Measurements from ENCODE around the gene SMAD7.

The SMAD7 gene

DNA sequence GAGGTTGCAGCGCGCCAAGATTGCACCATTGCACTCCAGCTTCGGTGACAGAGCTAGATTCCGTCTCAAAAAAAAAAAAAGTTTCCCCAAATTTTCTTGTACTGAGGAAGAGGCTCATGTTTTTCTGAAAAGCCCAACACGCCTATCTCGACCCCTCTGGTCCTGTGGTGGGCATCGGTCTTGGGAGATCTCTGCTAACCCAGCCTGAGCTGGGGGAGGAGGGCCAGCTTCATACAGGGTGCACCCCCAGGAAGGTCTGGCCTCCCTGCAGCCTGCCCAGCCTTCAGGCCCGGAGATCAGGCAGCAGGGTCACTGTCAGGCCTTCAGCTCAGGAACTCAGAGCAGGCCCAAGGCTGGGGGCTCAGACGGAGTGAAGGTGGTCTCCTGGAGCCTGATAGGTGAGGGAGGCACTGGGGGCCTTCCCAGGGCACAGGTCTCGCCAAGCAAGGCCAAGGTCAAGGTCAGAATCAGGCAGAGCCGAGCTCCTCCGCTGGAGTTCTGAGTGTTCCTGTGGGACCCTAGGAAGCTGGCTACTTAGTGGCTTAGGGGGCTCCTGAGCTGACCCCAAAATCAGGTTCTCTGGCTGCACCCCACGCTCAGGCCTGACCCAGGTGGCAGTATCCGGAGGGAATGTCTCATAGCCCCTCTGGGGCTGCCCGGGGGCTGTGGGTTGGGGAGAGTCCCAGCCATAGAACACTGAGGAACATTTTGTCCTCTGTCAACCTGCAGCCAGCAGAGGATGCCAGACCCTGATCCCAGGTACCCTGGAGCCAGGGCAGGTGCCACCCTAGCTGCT, 37.9 kb upstream of the SMAD7 start:
- peaks cover 2% of the 10 kb centered on the region for H3K9me3 ChIP-seq (ENCODE audit: insufficient read depth, low read depth, low read length)
- H2AFZ ChIP-seq (ENCODE audit: insufficient read depth, low read length, poor library complexity), result no peak overlapping the region
- no peak overlapping the region for H3K4ac ChIP-seq (ENCODE audit: low read depth, low read length)
- peak overlapping the region; percentile 36 for H3K14ac ChIP-seq (ENCODE audit: low read length)
- H3K23ac ChIP-seq (ENCODE audit: low read length), result no peak overlapping the region
- peak overlapping the region; percentile 60 for H3K18ac ChIP-seq (ENCODE audit: low read length)
- no peak overlapping the region for H3K4me3 ChIP-seq (ENCODE audit: low read depth, low read length)
- H3K36me3 ChIP-seq (ENCODE audit: control insufficient read depth in 1 of 2, insufficient read depth in 2 of 2, low read length in 2 of 2), result no peaks in the 10 kb centered on the region
- WGBS (ENCODE audit: extremely low coverage, insufficient coverage, insufficient read length), result no CpG with 5 or more reads among the region's 15 CpGs
- H3K9ac ChIP-seq (ENCODE audit: low read length), result no peak overlapping the region
- no peak overlapping the region for H3K27ac ChIP-seq (ENCODE audit: low read depth, low read length)
- H2BK120ac ChIP-seq (ENCODE audit: insufficient read depth, low read length, poor library complexity), result peak overlapping the region; percentile 88
- H3K4me1 ChIP-seq (ENCODE audit: control insufficient read depth in 1 of 2, insufficient read depth in 2 of 2, low read length in 2 of 2), result peaks cover 39 to 44% of the 10 kb centered on the region in 2 experiments
- H4K8ac ChIP-seq (ENCODE audit: low read depth, low read length), result peak overlapping the region; percentile 25
- no peaks in the 10 kb centered on the region for H3K27me3 ChIP-seq (ENCODE audit: insufficient read depth, low read length)
- peak overlapping the region; percentile 84 for H2BK12ac ChIP-seq (ENCODE audit: low read length)
- H4K91ac ChIP-seq (ENCODE audit: low read depth, low read length), result peak overlapping the region; percentile 97
- H3K79me2 ChIP-seq (ENCODE audit: control insufficient read depth, insufficient read depth, low read length, poor library complexity), result peaks cover 14% of the 10 kb centered on the region
- H3K79me1 ChIP-seq (ENCODE audit: low read length), result peaks cover 60% of the 10 kb centered on the region
- DNase-seq, result no peak
- no peak overlapping the region for H2BK5ac ChIP-seq (ENCODE audit: low read depth, low read length, poor library complexity)
- H2AK5ac ChIP-seq (ENCODE audit: low read length), result peak overlapping the region; percentile 82
- no peak overlapping the region for H4K12ac ChIP-seq (ENCODE audit: low read depth, low read length)
- H3K4me2 ChIP-seq (ENCODE audit: low read length), result no peak overlapping the region

DNA sequence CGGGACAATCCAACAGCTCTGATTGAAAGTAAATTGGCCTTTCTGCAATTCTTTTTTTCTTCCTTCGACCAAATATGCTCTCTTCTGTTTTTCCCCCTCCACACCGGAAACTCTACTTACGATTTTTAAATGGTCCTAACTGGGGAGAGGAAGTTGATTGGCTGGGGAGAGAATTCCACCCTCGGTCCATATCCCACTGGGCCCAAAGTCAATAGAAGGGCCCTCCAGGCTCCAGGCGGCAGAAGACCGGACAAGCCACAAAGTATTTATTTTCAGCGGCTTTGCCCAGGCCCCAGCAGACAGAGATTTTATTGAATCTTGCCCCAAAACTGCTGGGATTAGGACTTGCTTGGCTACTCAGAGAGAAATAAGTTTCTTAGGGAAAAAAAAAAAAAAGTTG, 37.1 kb upstream of the SMAD7 start:
- DNase-seq, result no peak
- H4K12ac ChIP-seq (ENCODE audit: low read depth, low read length), result no peak overlapping the region
- H3K4me3 ChIP-seq (ENCODE audit: low read depth, low read length), result no peak overlapping the region
- H3K79me2 ChIP-seq (ENCODE audit: control insufficient read depth, insufficient read depth, low read length, poor library complexity), result peaks cover 15% of the 10 kb centered on the region
- H3K14ac ChIP-seq (ENCODE audit: low read length), result no peak overlapping the region
- H3K36me3 ChIP-seq (ENCODE audit: control insufficient read depth in 1 of 2, insufficient read depth in 2 of 2, low read length in 2 of 2), result no peaks in the 10 kb centered on the region
- no peak overlapping the region for H4K91ac ChIP-seq (ENCODE audit: low read depth, low read length)
- no peak overlapping the region for H3K9ac ChIP-seq (ENCODE audit: low read length)
- H3K4ac ChIP-seq (ENCODE audit: low read depth, low read length), result no peak overlapping the region
- no peak overlapping the region for H3K18ac ChIP-seq (ENCODE audit: low read length)
- peaks cover 55% of the 10 kb centered on the region for H3K79me1 ChIP-seq (ENCODE audit: low read length)
- H2BK12ac ChIP-seq (ENCODE audit: low read length), result no peak overlapping the region
- H3K23ac ChIP-seq (ENCODE audit: low read length), result no peak overlapping the region
- no peak overlapping the region for H2BK120ac ChIP-seq (ENCODE audit: insufficient read depth, low read length, poor library complexity)
- H2AFZ ChIP-seq (ENCODE audit: insufficient read depth, low read length, poor library complexity), result no peak overlapping the region
- H3K4me1 ChIP-seq (ENCODE audit: control insufficient read depth in 1 of 2, insufficient read depth in 2 of 2, low read length in 2 of 2), result peaks cover 36 to 42% of the 10 kb centered on the region in 2 experiments
- no peak overlapping the region for H2BK5ac ChIP-seq (ENCODE audit: low read depth, low read length, poor library complexity)
- peaks cover 2% of the 10 kb centered on the region for H3K9me3 ChIP-seq (ENCODE audit: insufficient read depth, low read depth, low read length)
- H4K8ac ChIP-seq (ENCODE audit: low read depth, low read length), result no peak overlapping the region
- H3K27me3 ChIP-seq (ENCODE audit: insufficient read depth, low read length), result no peaks in the 10 kb centered on the region
- no peak overlapping the region for H3K27ac ChIP-seq (ENCODE audit: low read depth, low read length)
- no peak overlapping the region for H2AK5ac ChIP-seq (ENCODE audit: low read length)
- H3K4me2 ChIP-seq (ENCODE audit: low read length), result no peak overlapping the region
- WGBS (ENCODE audit: extremely low coverage, insufficient coverage, insufficient read length), result no CpG with 5 or more reads among the region's 8 CpGs

GRCh38 chr18:48986851-48987761, 36.3 kb upstream of the SMAD7 start:
- Histone ChIP-seq H3K4me1 (ENCODE audit: control insufficient read depth in 1 of 2, insufficient read depth in 2 of 2, low read length in 2 of 2) (peaks cover 33 to 40% of the 10 kb centered on the region in 2 experiments), H3K4ac (ENCODE audit: low read depth, low read length) (no peak overlapping the region), H3K27ac (ENCODE audit: low read depth, low read length) (no peak overlapping the region), H4K12ac (ENCODE audit: low read depth, low read length) (no peak overlapping the region), H3K18ac (ENCODE audit: low read length) (peak overlapping the region; percentile 46), H4K8ac (ENCODE audit: low read depth, low read length) (no peak overlapping the region), H3K23ac (ENCODE audit: low read length) (no peak overlapping the region), H3K9me3 (ENCODE audit: insufficient read depth, low read depth, low read length) (peaks cover 2% of the 10 kb centered on the region), H3K36me3 (ENCODE audit: control insufficient read depth in 1 of 2, insufficient read depth in 2 of 2, low read length in 2 of 2) (no peaks in the 10 kb centered on the region), H3K9ac (ENCODE audit: low read length) (no peak overlapping the region), H3K79me1 (ENCODE audit: low read length) (peaks cover 51% of the 10 kb centered on the region), H3K14ac (ENCODE audit: low read length) (peak overlapping the region; percentile 27), H2BK5ac (ENCODE audit: low read depth, low read length, poor library complexity) (no peak overlapping the region), H2BK120ac (ENCODE audit: insufficient read depth, low read length, poor library complexity) (no peak overlapping the region), H4K91ac (ENCODE audit: low read depth, low read length) (peak overlapping the region; percentile 45), H2AFZ (ENCODE audit: insufficient read depth, low read length, poor library complexity) (no peak overlapping the region), H2BK12ac (ENCODE audit: low read length) (peak overlapping the region; percentile 67), H3K79me2 (ENCODE audit: control insufficient read depth, insufficient read depth, low read length, poor library complexity) (peaks cover 14% of the 10 kb centered on the region), H2AK5ac (ENCODE audit: low read length) (no peak overlapping the region), H3K4me3 (ENCODE audit: low read depth, low read length) (no peak overlapping the region), H3K27me3 (ENCODE audit: insufficient read depth, low read length) (no peaks in the 10 kb centered on the region), H3K4me2 (ENCODE audit: low read length) (no peak overlapping the region)
- WGBS (ENCODE audit: extremely low coverage, insufficient coverage, insufficient read length), result no CpG with 5 or more reads among the region's 20 CpGs
- no peak for DNase-seq

DNA sequence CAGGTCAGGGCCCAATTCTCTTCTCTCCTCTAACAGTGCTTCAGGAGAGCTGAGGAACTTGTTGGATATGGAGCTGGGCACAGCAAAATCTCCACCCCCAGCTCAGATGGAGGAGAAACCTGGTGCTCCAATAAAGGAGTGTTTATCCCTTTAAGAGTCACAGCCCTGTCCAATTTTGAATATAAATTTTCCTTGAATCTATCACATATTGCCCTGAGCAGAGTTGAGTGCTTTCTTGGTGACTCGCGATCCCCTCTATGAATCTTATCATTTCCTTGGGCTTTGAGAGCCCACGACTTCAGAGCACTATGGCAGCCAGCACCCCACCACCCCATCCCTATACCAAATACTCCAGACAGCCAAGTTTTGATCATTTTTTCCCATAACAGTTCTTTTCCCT, 34.4 kb upstream of the SMAD7 start:
- Histone ChIP-seq H3K36me3 (ENCODE audit: control insufficient read depth in 1 of 2, insufficient read depth in 2 of 2, low read length in 2 of 2) (no peaks in the 10 kb centered on the region), H3K79me1 (ENCODE audit: low read length) (peaks cover 37% of the 10 kb centered on the region), H2BK5ac (ENCODE audit: low read depth, low read length, poor library complexity) (no peak overlapping the region), H3K9ac (ENCODE audit: low read length) (no peak overlapping the region), H2AK5ac (ENCODE audit: low read length) (peak overlapping the region; percentile 22), H3K27ac (ENCODE audit: low read depth, low read length) (no peak overlapping the region), H3K79me2 (ENCODE audit: control insufficient read depth, insufficient read depth, low read length, poor library complexity) (peaks cover 6% of the 10 kb centered on the region), H4K12ac (ENCODE audit: low read depth, low read length) (no peak overlapping the region), H3K27me3 (ENCODE audit: insufficient read depth, low read length) (no peaks in the 10 kb centered on the region), H2AFZ (ENCODE audit: insufficient read depth, low read length, poor library complexity) (no peak overlapping the region), H3K23ac (ENCODE audit: low read length) (no peak overlapping the region), H2BK12ac (ENCODE audit: low read length) (peak overlapping the region; percentile 59), H3K18ac (ENCODE audit: low read length) (no peak overlapping the region), H2BK120ac (ENCODE audit: insufficient read depth, low read length, poor library complexity) (peak overlapping the region; percentile 49), H4K91ac (ENCODE audit: low read depth, low read length) (no peak overlapping the region), H3K4me1 (ENCODE audit: control insufficient read depth in 1 of 2, insufficient read depth in 2 of 2, low read length in 2 of 2) (peaks cover 17 to 26% of the 10 kb centered on the region in 2 experiments), H4K8ac (ENCODE audit: low read depth, low read length) (no peak overlapping the region), H3K4ac (ENCODE audit: low read depth, low read length) (no peak overlapping the region), H3K9me3 (ENCODE audit: insufficient read depth, low read depth, low read length) (peaks cover 2% of the 10 kb centered on the region), H3K14ac (ENCODE audit: low read length) (no peak overlapping the region), H3K4me3 (ENCODE audit: low read depth, low read length) (no peak overlapping the region), H3K4me2 (ENCODE audit: low read length) (no peak overlapping the region)
- DNase-seq, result no peak
- no CpG with 5 or more reads among the region's 3 CpGs for WGBS (ENCODE audit: extremely low coverage, insufficient coverage, insufficient read length)
